ENCODE results near the gene AAMDC.

AAMDC gene

GRCh38 chr11:77783025-77783424, 37.9 kb upstream of the AAMDC start:
- no peak for TF ChIP-seq CTCF (IDR thresholded peaks at IDR 0.05; ENCODE audit: low read depth, low read length)
- H3K4me3 ChIP-seq (ENCODE audit: low read depth, low read length) = no peak overlapping the region
- in situ Hi-C loops (cut with HindIII; ENCODE audit: low sequenced_read_pairs) = no loop called here
- no peak for DNase-seq (ENCODE audit: low read depth, low spot score)

GRCh38 chr11:77784572-77784971, 36.4 kb upstream of the AAMDC start:
- H3K4me3 ChIP-seq (ENCODE audit: low read depth, low read length) = no peak overlapping the region
- no peak for DNase-seq (ENCODE audit: low read depth, low spot score)
- in situ Hi-C loops (cut with HindIII; ENCODE audit: low sequenced_read_pairs) = no loop called here
- TF ChIP-seq CTCF (IDR thresholded peaks at IDR 0.05; ENCODE audit: low read depth, low read length) = no peak

- in situ Hi-C loops (cut with HindIII; ENCODE audit: low sequenced_read_pairs) = no loop called here
- no peak for DNase-seq (ENCODE audit: low read depth, low spot score)
- no peak for TF ChIP-seq CTCF (IDR thresholded peaks at IDR 0.05; ENCODE audit: low read depth, low read length)
- H3K4me3 ChIP-seq (ENCODE audit: low read depth, low read length) = no peak overlapping the region
These were observed 31.7 kb upstream of the AAMDC start for GRCh38 chr11:77789061-77789730.

GRCh38 chr11:77789731-77790476, 31.0 kb upstream of the AAMDC start:
- no peak for DNase-seq (ENCODE audit: low read depth, low spot score)
- in situ Hi-C loops (cut with HindIII; ENCODE audit: low sequenced_read_pairs) = no loop called here
- no peak overlapping the region for H3K4me3 ChIP-seq (ENCODE audit: low read depth, low read length)
- TF ChIP-seq CTCF (IDR thresholded peaks at IDR 0.05; ENCODE audit: low read depth, low read length) = no peak

- no peak for DNase-seq (ENCODE audit: low read depth, low spot score)
- no peak overlapping the region for H3K4me3 ChIP-seq (ENCODE audit: low read depth, low read length)
- TF ChIP-seq CTCF (IDR thresholded peaks at IDR 0.05; ENCODE audit: low read depth, low read length) = no peak
- in situ Hi-C loops (cut with HindIII; ENCODE audit: low sequenced_read_pairs) = no loop called here
These were observed 29.6 kb upstream of the AAMDC start for GRCh38 chr11:77791301-77791700.

- TF ChIP-seq CTCF (IDR thresholded peaks at IDR 0.05; ENCODE audit: low read depth, low read length) = no peak
- DNase-seq (ENCODE audit: low read depth, low spot score) = no peak
- in situ Hi-C loops (cut with HindIII; ENCODE audit: low sequenced_read_pairs) = no loop called here
- H3K4me3 ChIP-seq (ENCODE audit: low read depth, low read length) = no peak overlapping the region
These were observed 27.0 kb upstream of the AAMDC start for GRCh38 chr11:77793972-77794371.
